Measurements from ENCODE around the gene ROCK1.
"Not testable (repeated sequence)": the region's sequence is repeated elsewhere in the genome, so short reads cannot be mapped to it uniquely, and the experiment has no call there.

ROCK1 gene

GRCh38 chr18:21111346-21112139 is at the start of gene ROCK1:
TSS of gene ROCK1 (minus strand) at chr18:21111813. CDS start at chr18:21110910, 903 bp downstream.
- in situ Hi-C loops (cut with MboI; ENCODE audit: low sequenced_read_pairs): no loop called here

- in situ Hi-C loops (cut with MboI; ENCODE audit: low sequenced_read_pairs): no loop called here
These were observed 43.8 kb upstream of the ROCK1 start for GRCh38 chr18:21155443-21155842.

GRCh38 chr18:21146016-21146415 is 34.4 kb upstream of the ROCK1 start:
- in situ Hi-C loops (cut with MboI; ENCODE audit: low sequenced_read_pairs): no loop called here

- in situ Hi-C loops (cut with MboI; ENCODE audit: low sequenced_read_pairs): no loop called here
These were observed 33.8 kb upstream of the ROCK1 start for GRCh38 chr18:21145371-21145770.

- in situ Hi-C loops (cut with MboI; ENCODE audit: low sequenced_read_pairs): no loop called here
These were observed 30.2 kb upstream of the ROCK1 start for GRCh38 chr18:21141668-21142422.

GRCh38 chr18:21137719-21138488 is 26.3 kb upstream of the ROCK1 start:
- in situ Hi-C loops (cut with MboI; ENCODE audit: low sequenced_read_pairs): not testable (repeated sequence)

GRCh38 chr18:21134895-21135294 is 23.3 kb upstream of the ROCK1 start:
- in situ Hi-C loops (cut with MboI; ENCODE audit: low sequenced_read_pairs): no loop called here

GRCh38 chr18:21132398-21132918 is 20.8 kb upstream of the ROCK1 start:
- in situ Hi-C loops (cut with MboI; ENCODE audit: low sequenced_read_pairs): no loop called here

GRCh38 chr18:21131698-21132227 is 20.1 kb upstream of the ROCK1 start:
- in situ Hi-C loops (cut with MboI; ENCODE audit: low sequenced_read_pairs): no loop called here

GRCh38 chr18:21129566-21130216 is 18.1 kb upstream of the ROCK1 start:
- in situ Hi-C loops (cut with MboI; ENCODE audit: low sequenced_read_pairs): no loop called here

GRCh38 chr18:21123290-21123926 is 11.8 kb upstream of the ROCK1 start:
- in situ Hi-C loops (cut with MboI; ENCODE audit: low sequenced_read_pairs): no loop called here

GRCh38 chr18:21118806-21119205 is 7.2 kb upstream of the ROCK1 start:
- in situ Hi-C loops (cut with MboI; ENCODE audit: low sequenced_read_pairs): no loop called here

- in situ Hi-C loops (cut with MboI; ENCODE audit: low sequenced_read_pairs): no loop called here
These were observed 6.0 kb upstream of the ROCK1 start for GRCh38 chr18:21117409-21118131.

- in situ Hi-C loops (cut with MboI; ENCODE audit: low sequenced_read_pairs): no loop called here
These were observed 4.2 kb upstream of the ROCK1 start for GRCh38 chr18:21115519-21116411.

GRCh38 chr18:21112543-21113105 is 1.0 kb upstream of the ROCK1 start:
- in situ Hi-C loops (cut with MboI; ENCODE audit: low sequenced_read_pairs): no loop called here

- in situ Hi-C loops (cut with MboI; ENCODE audit: low sequenced_read_pairs): no loop called here
These were observed 494 bp upstream of the ROCK1 start for GRCh38 chr18:21112140-21112473.

GRCh38 chr18:21110713-21111345 is 784 bp downstream of the ROCK1 start:
- in situ Hi-C loops (cut with MboI; ENCODE audit: low sequenced_read_pairs): no loop called here

Data from HL-60/S4 treated with phorbol 12-myristate 13-acetate at 8.2 ng/mL for 4 days and 3 days (cell line).